HG03565 (cell line): Measurements from ENCODE around the gene NUTF2.
A peak's percentile ranks its signal among the peaks of the same experiment; 100 is the strongest.

Source experiments
- ATAC-seq: cut with Tn5 transposase; IDR thresholded peaks from one replicate; pipeline ENCODE4 v1.9.1; 2021; ENCODE audit warnings: mild to moderate bottlenecking, moderate library complexity; ENCODE audit not compliant: unreplicated experiment

NUTF2 gene

DNA sequence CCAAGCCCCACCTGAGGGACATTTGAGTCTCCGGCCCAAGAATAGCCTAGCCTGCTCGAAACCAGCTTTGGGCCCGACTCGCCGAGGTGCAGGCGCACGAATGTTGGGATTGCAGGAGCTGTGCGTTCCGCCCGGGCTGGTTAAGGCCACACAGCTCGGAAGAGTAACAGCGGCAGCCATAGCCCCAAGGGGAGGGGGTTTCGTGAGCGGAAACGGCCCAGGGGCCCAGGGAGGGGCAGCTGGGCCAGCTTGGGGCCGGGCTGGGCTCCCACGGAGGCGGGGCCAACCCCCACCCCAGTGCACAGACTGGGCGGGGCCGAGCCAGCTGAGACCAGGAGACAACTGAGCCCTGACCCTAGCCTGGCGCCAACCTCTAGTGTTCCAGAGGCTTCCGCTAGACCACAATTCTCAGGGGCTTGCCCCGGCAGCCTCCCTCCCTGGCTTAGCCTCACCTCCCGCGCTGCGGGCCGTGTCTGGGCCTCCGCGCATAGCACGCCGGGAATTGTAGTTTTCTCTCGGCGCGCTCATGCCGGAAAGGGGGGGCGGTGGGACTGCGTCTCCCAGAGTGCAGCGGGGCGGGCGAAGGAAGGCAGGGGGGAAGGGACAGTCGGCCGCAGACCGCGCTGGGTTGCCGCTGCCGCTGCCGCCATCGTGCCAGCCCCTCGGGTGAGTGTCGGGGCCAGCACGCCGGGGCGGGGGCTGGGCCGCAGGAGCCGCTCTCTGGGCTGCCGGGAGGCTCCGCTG lies at the start of gene NUTF2:
Gene NUTF2 (plus strand): TSS at position 614 of the 744 bp plus-strand sequence. CDS start 18,198 bp downstream, outside the sequence.
- peak; percentile 42 for ATAC-seq

DNA sequence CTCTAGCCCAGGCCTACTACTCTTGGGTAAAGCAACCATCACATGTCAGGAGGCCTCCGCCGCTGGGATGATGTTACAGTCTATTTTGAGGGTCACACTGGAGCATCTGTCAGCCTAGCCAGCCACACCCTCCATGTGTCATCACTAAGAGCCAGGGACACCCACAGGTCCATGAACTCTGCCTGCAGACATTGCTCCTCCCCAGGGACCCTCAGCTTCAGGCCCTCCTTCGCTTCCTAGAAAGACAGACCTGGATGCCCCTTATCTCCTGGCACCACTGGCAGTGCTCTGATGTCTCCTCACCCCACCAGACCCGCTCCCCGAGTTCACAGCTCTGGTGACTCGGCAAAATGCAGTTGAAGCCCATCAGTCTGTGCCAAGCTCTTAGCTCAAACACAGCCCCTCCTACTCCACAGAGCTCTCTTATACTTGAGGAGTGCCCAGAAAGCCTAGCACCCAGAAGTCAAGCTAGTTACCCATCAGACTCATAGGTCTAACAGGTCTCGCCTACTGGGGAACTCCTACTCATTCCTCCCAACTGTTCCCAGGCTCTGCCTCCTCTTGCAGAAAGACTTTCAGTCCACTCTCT lies 46.3 kb upstream of the NUTF2 start:
- no peak for ATAC-seq

GRCh38 chr16:67801241-67801640 lies 45.5 kb upstream of the NUTF2 start:
- ATAC-seq, result no peak

GRCh38 chr16:67801883-67802282 lies 44.9 kb upstream of the NUTF2 start:
- ATAC-seq, result no peak

- no peak for ATAC-seq
Measured at GRCh38 chr16:67803894-67804293, 42.8 kb upstream of the NUTF2 start.

- no peak for ATAC-seq
Measured at GRCh38 chr16:67804853-67805542, 41.7 kb upstream of the NUTF2 start.

DNA sequence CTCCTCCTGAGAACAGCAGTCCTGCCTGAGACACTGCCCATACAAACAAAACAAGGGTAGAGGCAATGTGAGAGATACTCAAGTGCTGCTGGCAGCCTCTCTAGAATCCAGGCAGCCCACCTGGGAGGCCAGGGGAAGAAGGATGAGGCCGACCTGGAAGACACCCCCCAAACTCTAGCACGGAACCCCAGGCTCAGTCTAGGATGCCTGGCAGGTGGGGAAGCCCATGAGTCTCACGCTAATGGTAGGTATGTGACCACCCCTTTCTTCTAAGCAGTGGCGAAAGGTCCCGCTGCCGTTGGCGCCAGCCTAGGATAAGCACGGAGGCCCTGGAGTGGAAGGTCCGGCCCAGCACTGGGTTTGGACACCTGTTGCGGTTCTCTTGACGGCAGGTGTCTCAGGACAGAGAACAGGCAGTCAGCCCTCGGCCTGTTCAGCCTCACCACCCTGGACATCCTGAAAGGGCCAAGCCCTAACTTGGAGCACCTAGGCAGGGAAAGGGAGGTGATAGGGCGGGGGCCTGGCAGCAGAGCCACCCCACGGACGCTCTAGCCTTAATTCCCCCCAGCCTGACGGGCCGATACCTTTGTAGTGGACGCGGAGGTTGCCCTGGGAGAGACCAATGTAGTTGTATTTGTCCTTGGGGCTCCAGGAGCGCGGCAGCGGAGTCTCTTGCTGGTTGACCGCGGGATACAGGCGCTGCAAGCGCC lies 40.9 kb upstream of the NUTF2 start:
- no peak for ATAC-seq

DNA sequence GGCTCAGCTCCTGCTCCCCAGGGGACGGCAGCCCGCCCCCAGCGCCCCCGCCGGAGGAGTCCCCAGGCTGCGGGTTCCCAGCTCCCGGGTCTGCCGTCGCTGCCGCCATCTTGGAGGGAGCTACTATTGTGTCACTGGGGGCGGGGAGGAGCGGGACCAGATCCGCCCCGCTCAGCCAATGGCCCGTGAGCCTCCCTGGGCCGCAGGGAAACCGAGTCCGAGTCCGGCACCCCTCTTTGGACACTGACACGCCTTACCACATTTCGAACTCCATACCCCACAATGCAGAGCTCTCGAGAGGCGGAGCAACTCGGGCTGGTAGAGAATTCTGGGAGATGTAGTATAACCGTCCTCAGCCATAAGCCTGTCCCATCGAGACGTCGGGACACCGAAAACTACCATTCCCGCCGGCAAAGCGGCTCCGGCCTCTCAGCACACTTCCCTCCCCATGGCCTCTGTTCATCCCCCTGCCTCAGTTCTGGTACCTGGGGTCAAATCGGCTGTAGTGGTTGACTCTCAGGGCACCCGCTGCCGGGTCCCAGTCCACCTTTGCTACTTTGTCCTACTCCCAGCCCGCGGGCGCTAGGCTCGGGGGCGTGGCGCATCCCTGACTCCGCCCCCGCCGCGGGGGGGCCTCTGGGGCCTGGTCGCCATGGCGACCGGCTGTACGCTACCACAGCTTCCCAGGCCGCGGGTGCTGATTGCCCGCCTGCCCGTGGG lies 40.1 kb upstream of the NUTF2 start, which contains the start of the genes RANBP10 and TSNAXIP1:
Gene RANBP10 (minus strand): TSS at position 133 of the 720 bp plus-strand sequence. CDS start 24 bp downstream, at position 109.
Gene TSNAXIP1 (plus strand): TSS at position 462 of the 720 bp plus-strand sequence. CDS start 261 bp downstream, outside the sequence.
- ATAC-seq, result peak; percentile 90

- ATAC-seq, result no peak
Measured at GRCh38 chr16:67807148-67807682, 39.5 kb upstream of the NUTF2 start.

- no peak for ATAC-seq
Measured at GRCh38 chr16:67811899-67812298, 34.8 kb upstream of the NUTF2 start.

GRCh38 chr16:67814567-67814966 lies 32.2 kb upstream of the NUTF2 start:
- ATAC-seq, result no peak

GRCh38 chr16:67820608-67821259 lies 26.0 kb upstream of the NUTF2 start:
- ATAC-seq, result no peak

DNA sequence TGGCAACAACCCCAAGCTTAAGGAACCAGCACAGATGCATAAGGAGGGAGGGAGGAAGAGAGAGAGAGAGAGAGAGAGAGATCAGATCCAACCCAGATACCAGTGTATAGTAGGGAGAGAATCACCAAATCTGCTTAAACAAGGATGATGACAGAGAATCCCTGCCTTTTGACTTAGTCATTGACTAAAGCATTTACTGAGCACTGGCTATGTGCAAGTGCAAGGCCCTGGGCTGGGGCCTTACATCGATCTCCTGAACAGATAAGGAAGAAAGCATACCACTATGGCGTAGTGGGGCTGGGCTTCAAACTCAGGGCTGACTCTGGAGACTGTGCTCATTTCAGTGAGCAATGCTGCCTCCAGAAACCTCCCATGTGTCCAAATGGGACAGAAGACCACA lies 24.2 kb upstream of the NUTF2 start:
- no peak for ATAC-seq

- ATAC-seq, result no peak
Measured at GRCh38 chr16:67825119-67825518, 21.6 kb upstream of the NUTF2 start.

- ATAC-seq, result no peak
Measured at GRCh38 chr16:67825906-67826305, 20.8 kb upstream of the NUTF2 start.

DNA sequence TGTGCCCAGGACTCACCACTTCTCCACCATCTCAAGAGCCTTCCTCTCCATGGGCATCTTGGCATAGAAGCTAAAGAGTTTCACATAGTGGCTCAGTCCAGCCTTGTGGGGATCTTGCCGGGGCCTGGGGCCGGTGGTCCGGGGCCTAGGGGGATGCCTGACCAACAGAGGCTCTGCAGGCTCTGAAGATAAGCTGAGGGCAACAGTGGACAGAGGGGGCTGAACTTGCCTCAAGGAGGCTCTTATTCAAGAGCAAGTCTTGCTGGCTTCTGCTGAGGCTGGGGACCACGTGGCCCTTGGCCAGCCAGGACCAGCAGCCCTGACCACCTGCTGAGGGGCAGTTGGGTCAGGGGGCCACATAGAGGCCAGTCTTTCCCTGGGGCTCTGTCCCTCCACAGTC lies 18.1 kb upstream of the NUTF2 start:
- ATAC-seq, result no peak

- no peak for ATAC-seq
Measured at GRCh38 chr16:67833030-67833414, 13.7 kb upstream of the NUTF2 start.

- ATAC-seq, result peak; percentile 91
Measured at GRCh38 chr16:67833415-67834241, 13.1 kb upstream of the NUTF2 start.

DNA sequence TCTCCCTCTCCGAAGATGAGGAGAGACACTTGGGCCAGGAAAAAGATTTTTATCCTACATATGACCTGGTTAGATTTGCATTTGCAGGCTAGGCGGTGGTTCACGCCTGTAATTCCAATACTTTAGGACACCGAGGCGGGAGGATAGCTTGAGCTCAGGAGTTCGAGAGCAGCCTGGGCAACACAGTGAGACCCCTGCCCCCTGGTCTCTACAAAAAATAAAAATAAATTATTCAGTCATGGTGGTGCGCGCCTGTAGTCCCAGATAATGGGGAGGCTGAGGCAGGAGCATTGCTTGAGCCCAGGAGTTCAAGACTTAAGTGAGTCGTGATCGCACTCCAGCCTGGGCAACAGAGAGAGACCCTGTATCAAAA lies 12.5 kb upstream of the NUTF2 start:
- no peak for ATAC-seq
